Measurements from ENCODE around the gene CSNK1A1. TPM values are rescaled to one million over a fixed set of nuclear protein-coding genes. Genes with fewer than 3 reads are reported as not detected.
A peak's percentile ranks its signal among the peaks of the same experiment; 100 is the strongest.

CSNK1A1 gene
- total and polyA plus RNA-seq, 2 of the 4 experiments (the other 2 are of a cell fraction) = 140 to 419 TPM

DNA sequence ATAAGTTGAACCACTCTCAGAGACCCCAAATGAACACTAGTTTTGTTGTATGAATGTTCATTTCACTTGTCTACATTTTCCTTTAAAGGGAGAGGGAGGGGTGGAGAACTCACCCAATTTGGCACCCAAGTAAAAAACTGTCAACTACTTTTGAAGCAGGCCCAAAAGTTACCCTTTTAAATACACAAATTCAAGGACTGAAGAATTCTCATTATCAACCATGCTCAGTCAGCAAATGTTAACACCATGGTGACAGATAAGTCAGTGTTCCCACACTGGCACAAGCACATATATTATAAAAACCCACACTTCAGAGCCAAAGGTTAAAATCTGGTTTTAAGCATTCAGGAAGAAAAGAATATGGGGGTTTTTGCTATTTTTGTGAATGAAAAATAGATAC, 31.6 kb downstream of the CSNK1A1 start:
- Histone ChIP-seq H3K27me3 (ENCODE audit: control insufficient read depth, insufficient read depth, low read length) (no peaks in the 10 kb centered on the region), H2BK20ac (ENCODE audit: low read depth, low read length) (no peak overlapping the region), H3K9ac (ENCODE audit: low read depth, low read length) (no peak overlapping the region), H3K27ac (ENCODE audit: insufficient read depth, low read length) (no peak overlapping the region), H4K91ac (ENCODE audit: insufficient read depth, low read depth, low read length) (no peak overlapping the region), H3K4me2 (ENCODE audit: low read depth, low read length) (peak overlapping the region; percentile 45), H3K18ac (ENCODE audit: low read depth, low read length) (no peak overlapping the region), H4K8ac (ENCODE audit: low read depth in 2 of 2, low read length in 2 of 2) (no peak overlapping the region), H2BK15ac (ENCODE audit: low read depth, low read length) (no peak overlapping the region), H3K23ac (ENCODE audit: low read depth, low read length) (no peak overlapping the region; the same call in 1 of the 2 replicates), H3K56ac (ENCODE audit: extremely low read depth, insufficient read depth, low read length) (no peak overlapping the region), H2BK5ac (ENCODE audit: low read depth, low read length, poor library complexity, severe bottlenecking) (peak overlapping the region; percentile 55), H4K5ac (ENCODE audit: low read depth, low read length) (no peak overlapping the region), H4K20me1 (ENCODE audit: insufficient read depth, low read length) (peaks cover 95% of the 10 kb centered on the region), H3K4ac (ENCODE audit: low read depth, low read length) (no peak overlapping the region), H2BK120ac (ENCODE audit: low read depth, low read length) (no peak overlapping the region), H3K9me3 (ENCODE audit: control insufficient read depth, insufficient read depth, low read length) (no peaks in the 10 kb centered on the region), H2AFZ (replicated peaks; ENCODE audit: low read length, poor library complexity) (no peak overlapping the region), H3K4me1 (ENCODE audit: control insufficient read depth, insufficient read depth, low read length) (peaks cover 14% of the 10 kb centered on the region), H2AK5ac (ENCODE audit: low read depth, low read length) (no peak overlapping the region), H3K14ac (replicated peaks; ENCODE audit: low read depth, low read length) (no peak overlapping the region), H3K4me3 (ENCODE audit: insufficient read depth, low read depth, low read length) (no peak overlapping the region), H2AK9ac (replicated peaks; ENCODE audit: low read depth, low read length, poor library complexity) (no peak overlapping the region), H3K9me1 (ENCODE audit: insufficient read depth, low read length) (peaks cover 7% of the 10 kb centered on the region), H3K79me1 (ENCODE audit: low read depth in 1 of 2, low read length in 2 of 2) (peaks cover 0 to 34% of the 10 kb centered on the region in 2 experiments; a peak in 2 of 4 replicates), H3K36me3 (ENCODE audit: control insufficient read depth, insufficient read depth, low read length) (peaks cover 19% of the 10 kb centered on the region)
- dilution Hi-C loops (cut with HindIII; ENCODE audit: low sequenced_read_pairs, unreplicated experiment) = no loop called here
- ATAC-seq (ENCODE audit: low read depth) = no peak
- ChIA-PET CTCF (interaction anchor here (0.7 kb wide), 1 partner anchor 100 kb away, joined by 3 read pairs; no protein-coding TSS in a partner anchor), POLR2A (ENCODE audit: unreplicated experiment) (no interaction called here)
- no peak for TF ChIP-seq RFX5 (IDR thresholded peaks at IDR 0.05; ENCODE audit: low read depth, low read length)
- peak; percentile 61 for TF ChIP-seq MAFK (IDR thresholded peaks at IDR 0.05; ENCODE audit: low read depth, low read length)
- BruUV-seq (replicated peaks) = no TSS peak
- intact Hi-C loops (cut with micrococcal nuclease) = loop anchor here (5.0 kb wide), 1 partner anchor 33 kb away; the partner anchor contains the start of gene CSNK1A1
- in situ Hi-C loops (cut with MboI; ENCODE audit: low sequenced_read_pairs) = no loop called here
- no peak for DNase-seq
